Measurements from ENCODE around the gene NLE1. TPM values are rescaled to one million over a fixed set of nuclear protein-coding genes. Genes with fewer than 3 reads are reported as not detected.

The NLE1 gene
- total and polyA plus RNA-seq, 4 donors = 2.1 to 7.7 (median 5.8) TPM

DNA sequence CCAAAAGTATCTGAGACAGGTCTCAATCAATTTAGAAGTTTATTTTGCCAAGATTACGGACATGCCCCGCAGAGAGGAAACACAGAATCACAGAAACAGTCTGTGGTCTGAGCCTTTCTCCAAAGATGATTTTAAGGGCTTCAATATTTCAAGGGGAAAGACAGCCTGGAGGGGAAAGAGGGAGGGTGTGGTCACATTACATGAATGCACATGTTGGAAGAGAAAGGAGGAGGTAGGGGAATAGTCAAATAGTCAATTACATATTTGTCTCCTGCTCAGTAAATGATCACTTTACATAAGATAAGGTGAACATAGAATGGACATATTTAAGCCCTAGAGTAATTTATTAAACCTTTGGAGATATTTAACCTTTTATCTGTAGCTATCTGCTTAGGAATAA lies 17.8 kb upstream of the NLE1 start:
- TF ChIP-seq FOXA1 (IDR thresholded peaks at IDR 0.05) = no peak
- 76% methylated on average over 2 of the region's 2 CpGs for WGBS

DNA sequence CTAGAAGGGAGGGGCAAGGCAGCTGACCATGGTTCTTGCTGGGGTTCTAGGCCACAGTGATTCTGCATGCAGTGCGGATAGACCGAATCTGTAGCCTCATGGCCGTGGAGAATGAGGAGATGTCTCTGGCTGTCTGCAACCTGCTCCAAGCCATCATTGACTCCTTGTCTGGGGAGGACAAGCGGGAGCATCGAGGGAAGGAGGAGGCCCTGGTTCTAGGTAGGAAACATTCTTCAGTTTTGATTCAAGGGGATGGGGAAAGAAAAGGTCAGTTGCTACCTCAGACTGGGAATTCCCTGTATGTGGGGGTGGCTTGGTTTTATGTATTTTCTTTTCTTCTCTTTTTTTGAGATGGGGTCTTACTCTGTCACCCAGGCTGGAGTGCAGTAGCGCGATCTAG lies 13.1 kb upstream of the NLE1 start:
- Histone ChIP-seq H3K27me3 (ENCODE audit: control insufficient read depth in 4 of 4, insufficient read depth in 4 of 4, low read length in 3 of 4) (peaks cover 0 to 3% (median 0%) of the 10 kb centered on the region in 4 donors), H3K27ac (ENCODE audit: low read depth in 1 of 2, low read length in 2 of 2) (no peak overlapping the region), H3K4me3 (ENCODE audit: low read depth in 1 of 3, low read length in 3 of 3) (no peak overlapping the region), H3K9ac (ENCODE audit: low read depth in 1 of 2, low read length in 2 of 2) (no peak overlapping the region), H3K4me1 (ENCODE audit: control insufficient read depth in 4 of 4, insufficient read depth in 4 of 4, low read length in 3 of 4) (no peaks in the 10 kb centered on the region), H3K9me3 (ENCODE audit: control insufficient read depth in 4 of 4, low read length in 3 of 4) (no peaks in the 10 kb centered on the region), H3K36me3 (ENCODE audit: control insufficient read depth in 4 of 4, insufficient read depth in 3 of 4, low read depth in 1 of 4, low read length in 3 of 4) (no peaks in the 10 kb centered on the region)
- no peak for DNase-seq (ENCODE audit: low spot score)
- no peak for TF ChIP-seq MAX (IDR thresholded peaks at IDR 0.05)
- no peak for TF ChIP-seq SP1 (IDR thresholded peaks at IDR 0.05)
- TF ChIP-seq HNF4G (IDR thresholded peaks at IDR 0.05) = no peak
- TF ChIP-seq JUND (IDR thresholded peaks at IDR 0.05) = no peak
- TF ChIP-seq, protein P1, sequence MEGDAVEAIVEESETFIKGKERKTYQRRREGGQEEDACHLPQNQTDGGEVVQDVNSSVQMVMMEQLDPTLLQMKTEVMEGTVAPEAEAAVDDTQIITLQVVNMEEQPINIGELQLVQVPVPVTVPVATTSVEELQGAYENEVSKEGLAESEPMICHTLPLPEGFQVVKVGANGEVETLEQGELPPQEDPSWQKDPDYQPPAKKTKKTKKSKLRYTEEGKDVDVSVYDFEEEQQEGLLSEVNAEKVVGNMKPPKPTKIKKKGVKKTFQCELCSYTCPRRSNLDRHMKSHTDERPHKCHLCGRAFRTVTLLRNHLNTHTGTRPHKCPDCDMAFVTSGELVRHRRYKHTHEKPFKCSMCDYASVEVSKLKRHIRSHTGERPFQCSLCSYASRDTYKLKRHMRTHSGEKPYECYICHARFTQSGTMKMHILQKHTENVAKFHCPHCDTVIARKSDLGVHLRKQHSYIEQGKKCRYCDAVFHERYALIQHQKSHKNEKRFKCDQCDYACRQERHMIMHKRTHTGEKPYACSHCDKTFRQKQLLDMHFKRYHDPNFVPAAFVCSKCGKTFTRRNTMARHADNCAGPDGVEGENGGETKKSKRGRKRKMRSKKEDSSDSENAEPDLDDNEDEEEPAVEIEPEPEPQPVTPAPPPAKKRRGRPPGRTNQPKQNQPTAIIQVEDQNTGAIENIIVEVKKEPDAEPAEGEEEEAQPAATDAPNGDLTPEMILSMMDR (IDR thresholded peaks at IDR 0.05; ENCODE audit: low read depth, low read length, missing input control) = no peak
- TF ChIP-seq FOXA2 (IDR thresholded peaks at IDR 0.05) = no peak
- no peak for TF ChIP-seq REST (IDR thresholded peaks at IDR 0.05)
- no peak for TF ChIP-seq HNF4A (conservative IDR thresholded peaks at IDR 0.05)
- TF ChIP-seq EGR1 (IDR thresholded peaks at IDR 0.05; ENCODE audit: low read depth in 2 of 2) = no peak
- TF ChIP-seq GABPA (IDR thresholded peaks at IDR 0.05 in 1 of 2, conservative IDR thresholded peaks at IDR 0.05 in 1 of 2) = no peak
- TF ChIP-seq YY1 (IDR thresholded peaks at IDR 0.05) = no peak
- TF ChIP-seq FOXA1 (IDR thresholded peaks at IDR 0.05) = no peak
- no peak for TF ChIP-seq NR2F2 (IDR thresholded peaks at IDR 0.05)
- TF ChIP-seq, protein P2, sequence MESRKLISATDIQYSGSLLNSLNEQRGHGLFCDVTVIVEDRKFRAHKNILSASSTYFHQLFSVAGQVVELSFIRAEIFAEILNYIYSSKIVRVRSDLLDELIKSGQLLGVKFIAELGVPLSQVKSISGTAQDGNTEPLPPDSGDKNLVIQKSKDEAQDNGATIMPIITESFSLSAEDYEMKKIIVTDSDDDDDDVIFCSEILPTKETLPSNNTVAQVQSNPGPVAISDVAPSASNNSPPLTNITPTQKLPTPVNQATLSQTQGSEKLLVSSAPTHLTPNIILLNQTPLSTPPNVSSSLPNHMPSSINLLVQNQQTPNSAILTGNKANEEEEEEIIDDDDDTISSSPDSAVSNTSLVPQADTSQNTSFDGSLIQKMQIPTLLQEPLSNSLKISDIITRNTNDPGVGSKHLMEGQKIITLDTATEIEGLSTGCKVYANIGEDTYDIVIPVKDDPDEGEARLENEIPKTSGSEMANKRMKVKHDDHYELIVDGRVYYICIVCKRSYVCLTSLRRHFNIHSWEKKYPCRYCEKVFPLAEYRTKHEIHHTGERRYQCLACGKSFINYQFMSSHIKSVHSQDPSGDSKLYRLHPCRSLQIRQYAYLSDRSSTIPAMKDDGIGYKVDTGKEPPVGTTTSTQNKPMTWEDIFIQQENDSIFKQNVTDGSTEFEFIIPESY (IDR thresholded peaks at IDR 0.05) = no peak
- no peak for TF ChIP-seq RAD21 (IDR thresholded peaks at IDR 0.05)
- TF ChIP-seq TAF1 (conservative IDR thresholded peaks at IDR 0.05) = no peak
- 93% methylated on average over 7 of the region's 7 CpGs for WGBS

More for the DNA sequence above, 17.8 kb upstream of the NLE1 start:
- H3K27ac ChIP-seq (ENCODE audit: low read depth in 1 of 2, low read length in 2 of 2) = no peak overlapping the region
- no peak overlapping the region for H3K4me3 ChIP-seq (ENCODE audit: low read depth in 1 of 3, low read length in 3 of 3)
- H3K9me3 ChIP-seq (ENCODE audit: control insufficient read depth in 4 of 4, low read length in 3 of 4) = no peaks in the 10 kb centered on the region
- no peak for DNase-seq (ENCODE audit: low spot score)
- H3K9ac ChIP-seq (ENCODE audit: low read depth in 1 of 2, low read length in 2 of 2) = no peak overlapping the region
- no peaks in the 10 kb centered on the region for H3K36me3 ChIP-seq (ENCODE audit: control insufficient read depth in 4 of 4, insufficient read depth in 3 of 4, low read depth in 1 of 4, low read length in 3 of 4)
- no peaks in the 10 kb centered on the region for H3K4me1 ChIP-seq (ENCODE audit: control insufficient read depth in 4 of 4, insufficient read depth in 4 of 4, low read length in 3 of 4)
- H3K27me3 ChIP-seq (ENCODE audit: control insufficient read depth in 4 of 4, insufficient read depth in 4 of 4, low read length in 3 of 4) = no peaks in the 10 kb centered on the region

Measured in liver (tissue), 9 donors.